HG03064 (cell line): ENCODE results near the gene PARP8.

Source experiments
- ATAC-seq: cut with Tn5 transposase; IDR thresholded peaks from one replicate; pipeline ENCODE4 v1.9.1; 2021; ENCODE audit warnings: low read depth; ENCODE audit not compliant: unreplicated experiment

PARP8 gene

GRCh38 chr5:50887889-50888633 is 221.6 kb downstream of the PARP8 start:
- no peak for ATAC-seq

- ATAC-seq: no peak
Observed at GRCh38 chr5:50888751-50889150, 222.3 kb downstream of the PARP8 start.

- ATAC-seq: no peak
Observed at GRCh38 chr5:50889790-50890189, 223.4 kb downstream of the PARP8 start.
